ENCODE data around the gene VSIG4. TPM values are rescaled to one million over a fixed set of nuclear protein-coding genes. Genes with fewer than 3 reads are reported as not detected.

Gene VSIG4
- total RNA-seq, 1 donor from 2014 or later = not detected

GRCh38 chrX:66013194-66013816, 26.6 kb downstream of the VSIG4 start:
- Mint-ChIP-seq H3K9me3 (ENCODE audit: unreplicated experiment) (peaks cover 19% of the 10 kb centered on the region), H3K4me3 (ENCODE audit: unreplicated experiment) (no peak overlapping the region), H3K27me3 (ENCODE audit: unreplicated experiment) (no peaks in the 10 kb centered on the region), H3K4me1 (ENCODE audit: unreplicated experiment) (no peaks in the 10 kb centered on the region), H3K36me3 (ENCODE audit: unreplicated experiment) (no peaks in the 10 kb centered on the region), H3K27ac (ENCODE audit: unreplicated experiment) (no peak overlapping the region)
- DNase-seq (ENCODE audit: extremely low spot score, unreplicated experiment) = no peak
- no peak for TF ChIP-seq CTCF (IDR thresholded peaks at IDR 0.05)

- Mint-ChIP-seq H3K27ac (ENCODE audit: unreplicated experiment) (no peak overlapping the region), H3K36me3 (ENCODE audit: unreplicated experiment) (no peaks in the 10 kb centered on the region), H3K27me3 (ENCODE audit: unreplicated experiment) (no peaks in the 10 kb centered on the region), H3K4me3 (ENCODE audit: unreplicated experiment) (no peak overlapping the region), H3K9me3 (ENCODE audit: unreplicated experiment) (peaks cover 19% of the 10 kb centered on the region), H3K4me1 (ENCODE audit: unreplicated experiment) (no peaks in the 10 kb centered on the region)
- TF ChIP-seq CTCF (IDR thresholded peaks at IDR 0.05) = no peak
- no peak for DNase-seq (ENCODE audit: extremely low spot score, unreplicated experiment)
Measured at GRCh38 chrX:66012094-66012534, 27.8 kb downstream of the VSIG4 start.

- Mint-ChIP-seq H3K4me3 (ENCODE audit: unreplicated experiment) (no peak overlapping the region), H3K9me3 (ENCODE audit: unreplicated experiment) (peaks cover 23% of the 10 kb centered on the region), H3K27me3 (ENCODE audit: unreplicated experiment) (no peaks in the 10 kb centered on the region), H3K4me1 (ENCODE audit: unreplicated experiment) (no peaks in the 10 kb centered on the region), H3K36me3 (ENCODE audit: unreplicated experiment) (no peaks in the 10 kb centered on the region), H3K27ac (ENCODE audit: unreplicated experiment) (no peak overlapping the region)
- DNase-seq (ENCODE audit: extremely low spot score, unreplicated experiment) = no peak
- TF ChIP-seq CTCF (IDR thresholded peaks at IDR 0.05) = no peak
Measured at GRCh38 chrX:66009231-66009845, 30.5 kb downstream of the VSIG4 start.

GRCh38 chrX:66008328-66008970, 31.4 kb downstream of the VSIG4 start:
- Mint-ChIP-seq H3K36me3 (ENCODE audit: unreplicated experiment) (no peaks in the 10 kb centered on the region), H3K4me1 (ENCODE audit: unreplicated experiment) (no peaks in the 10 kb centered on the region), H3K9me3 (ENCODE audit: unreplicated experiment) (peaks cover 23% of the 10 kb centered on the region), H3K27me3 (ENCODE audit: unreplicated experiment) (no peaks in the 10 kb centered on the region), H3K27ac (ENCODE audit: unreplicated experiment) (no peak overlapping the region), H3K4me3 (ENCODE audit: unreplicated experiment) (no peak overlapping the region)
- no peak for DNase-seq (ENCODE audit: extremely low spot score, unreplicated experiment)
- TF ChIP-seq CTCF (IDR thresholded peaks at IDR 0.05) = no peak

GRCh38 chrX:66007851-66008250, 32.0 kb downstream of the VSIG4 start:
- H3K4me3 Mint-ChIP-seq (ENCODE audit: unreplicated experiment) = no peak overlapping the region
- H3K27ac Mint-ChIP-seq (ENCODE audit: unreplicated experiment) = no peak overlapping the region
- no peak for TF ChIP-seq CTCF (IDR thresholded peaks at IDR 0.05)
- no peaks in the 10 kb centered on the region for H3K36me3 Mint-ChIP-seq (ENCODE audit: unreplicated experiment)
- DNase-seq (ENCODE audit: extremely low spot score, unreplicated experiment) = no peak
- peaks cover 23% of the 10 kb centered on the region for H3K9me3 Mint-ChIP-seq (ENCODE audit: unreplicated experiment)
- H3K27me3 Mint-ChIP-seq (ENCODE audit: unreplicated experiment) = no peaks in the 10 kb centered on the region
- no peaks in the 10 kb centered on the region for H3K4me1 Mint-ChIP-seq (ENCODE audit: unreplicated experiment)
